Measurements from ENCODE around the gene GRWD1.

The GRWD1 gene

DNA sequence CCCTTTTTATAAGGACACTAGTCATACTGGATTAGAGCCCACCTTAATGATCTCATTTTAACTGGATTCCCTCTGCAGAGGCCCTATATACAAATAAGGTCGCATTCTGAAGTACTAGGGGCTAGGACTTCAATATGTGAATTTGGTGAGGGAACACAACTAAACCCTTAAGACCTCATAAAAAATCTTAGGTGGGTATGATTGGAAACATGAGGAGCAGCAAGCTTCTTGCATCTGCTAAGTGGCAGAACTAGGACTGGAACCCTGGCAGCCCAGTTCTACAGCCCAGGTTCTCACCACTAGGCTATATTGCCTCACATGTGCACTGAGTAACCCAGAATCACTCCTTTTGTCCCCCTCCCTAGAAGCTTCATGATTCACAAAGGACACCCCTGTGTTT lies 17.1 kb upstream of the GRWD1 start:
- DNase-seq: no peak

GRCh38 chr19:48433337-48433736 lies 12.4 kb upstream of the GRWD1 start:
- DNase-seq: no peak

DNA sequence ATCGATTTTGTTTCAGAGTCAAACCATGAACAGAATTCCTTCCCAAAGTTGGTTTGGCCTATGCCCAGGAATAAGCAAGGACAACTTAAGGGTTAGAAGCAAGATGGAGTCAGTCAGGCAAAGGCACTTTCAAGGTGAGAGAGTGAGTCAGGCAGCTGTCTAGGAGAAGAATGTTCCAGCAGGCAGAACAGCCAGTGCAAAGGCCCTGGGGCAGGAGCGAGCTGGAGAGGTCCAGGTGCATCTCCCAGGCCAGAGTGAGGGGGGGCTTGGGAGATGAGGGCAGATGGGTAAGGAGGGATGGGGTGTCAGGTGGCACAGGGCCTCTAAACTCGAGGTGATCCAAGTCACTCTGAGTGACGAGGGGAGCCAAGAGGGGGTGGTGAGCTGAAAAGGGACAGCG lies 9.2 kb upstream of the GRWD1 start:
- no peak for DNase-seq

DNA sequence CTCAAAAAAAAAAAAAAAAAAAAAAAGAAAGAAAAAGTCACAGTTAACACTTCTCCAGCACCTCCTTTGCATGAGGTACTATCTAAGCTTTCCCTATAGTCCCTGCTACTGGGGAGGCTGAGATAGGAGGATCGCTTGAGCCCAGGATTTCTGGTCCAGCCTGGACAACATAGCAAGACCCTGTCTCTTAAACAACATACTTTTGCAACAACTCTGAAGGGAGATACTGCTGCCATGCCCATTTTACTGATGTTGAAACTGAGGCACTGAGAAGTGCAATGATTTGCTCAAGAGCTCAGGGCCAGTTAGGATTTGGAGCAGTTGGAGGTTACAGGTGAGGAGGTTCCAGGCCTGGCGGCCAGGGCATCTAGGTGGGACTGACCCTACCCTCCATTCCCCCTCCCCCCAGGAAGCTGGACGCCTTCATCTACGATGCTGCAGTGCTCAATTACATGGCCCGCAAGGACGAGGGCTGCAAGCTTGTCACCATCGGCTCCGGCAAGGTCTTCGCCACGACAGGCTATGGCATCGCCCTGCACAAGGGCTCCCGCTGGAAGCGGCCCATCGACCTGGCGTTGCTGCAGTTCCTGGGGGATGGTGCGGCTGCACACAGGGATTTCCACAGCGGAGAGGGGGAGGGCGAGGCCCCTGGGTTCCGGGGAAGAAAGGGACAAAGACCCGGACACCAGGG lies 4.3 kb upstream of the GRWD1 start:
- no peak for DNase-seq

- no peak for DNase-seq
Observed at GRCh38 chr19:48442116-48443035, 3.4 kb upstream of the GRWD1 start.

- no peak for DNase-seq
Observed at GRCh38 chr19:48443256-48443655, 2.5 kb upstream of the GRWD1 start.

GRCh38 chr19:48443731-48444128 lies 2.1 kb upstream of the GRWD1 start:
- DNase-seq: no peak

DNA sequence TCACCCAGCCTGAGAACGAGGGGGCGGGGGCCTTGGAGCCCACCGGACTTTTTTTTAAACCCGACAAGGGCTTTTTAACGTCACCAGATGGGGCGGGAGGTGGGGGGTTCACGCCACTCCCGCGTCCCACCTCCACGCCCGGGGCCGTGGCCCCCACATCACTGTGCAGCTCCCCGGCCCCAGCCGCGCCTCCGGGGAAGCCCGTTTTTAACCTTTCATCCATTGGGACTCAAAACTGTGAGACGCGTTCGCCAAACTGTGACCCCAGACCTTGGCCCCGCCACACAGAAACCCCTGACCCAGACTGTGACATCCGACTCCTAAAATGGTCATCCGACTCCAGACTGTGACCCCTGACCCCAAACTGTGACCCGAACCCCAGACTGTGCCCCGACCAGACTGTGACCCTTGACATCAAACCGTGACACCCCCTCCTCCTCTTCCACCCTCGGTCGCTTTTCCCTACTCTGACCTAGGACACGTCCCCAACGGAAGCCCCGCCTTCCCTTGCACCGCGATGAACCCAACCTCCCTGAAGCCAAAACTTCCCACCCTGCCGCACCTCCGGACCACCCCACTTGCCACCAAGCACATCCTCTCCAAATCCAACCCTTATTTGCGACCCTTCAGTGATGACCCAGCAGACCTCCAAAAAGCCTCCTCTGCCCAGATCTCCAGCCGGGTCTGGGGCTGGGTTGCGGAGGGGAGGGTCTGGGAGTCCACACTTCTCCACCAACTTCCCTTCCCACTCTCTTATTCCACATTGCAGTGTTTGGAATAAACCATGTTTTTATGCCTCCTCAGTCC lies 1.5 kb upstream of the GRWD1 start:
- no peak for DNase-seq

- DNase-seq: no peak
Observed at GRCh38 chr19:48444936-48445200, 915 bp upstream of the GRWD1 start.

GRCh38 chr19:48445256-48445605 lies 552 bp upstream of the GRWD1 start:
- peak; percentile 13 for DNase-seq

DNA sequence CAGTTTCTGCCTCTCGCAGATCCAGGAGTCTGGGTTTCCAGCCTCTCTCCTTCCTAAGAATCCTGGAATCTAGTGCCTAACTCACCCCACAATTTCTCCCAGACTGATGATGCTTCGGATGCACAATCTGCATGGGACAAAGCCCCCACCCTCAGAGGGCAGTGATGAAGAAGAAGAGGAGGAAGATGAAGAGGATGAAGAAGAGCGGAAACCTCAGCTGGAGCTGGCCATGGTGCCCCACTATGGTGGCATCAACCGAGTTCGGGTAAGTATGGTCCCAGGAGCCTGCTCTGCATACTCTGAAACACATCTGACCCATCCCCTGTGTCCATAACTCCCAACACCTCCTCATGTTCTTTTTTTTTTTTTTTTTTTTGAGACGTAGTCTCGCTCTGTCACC lies 796 bp downstream of the GRWD1 start:
- DNase-seq: no peak

- DNase-seq: no peak
Observed at GRCh38 chr19:48448563-48448962, 2.8 kb downstream of the GRWD1 start.

DNA sequence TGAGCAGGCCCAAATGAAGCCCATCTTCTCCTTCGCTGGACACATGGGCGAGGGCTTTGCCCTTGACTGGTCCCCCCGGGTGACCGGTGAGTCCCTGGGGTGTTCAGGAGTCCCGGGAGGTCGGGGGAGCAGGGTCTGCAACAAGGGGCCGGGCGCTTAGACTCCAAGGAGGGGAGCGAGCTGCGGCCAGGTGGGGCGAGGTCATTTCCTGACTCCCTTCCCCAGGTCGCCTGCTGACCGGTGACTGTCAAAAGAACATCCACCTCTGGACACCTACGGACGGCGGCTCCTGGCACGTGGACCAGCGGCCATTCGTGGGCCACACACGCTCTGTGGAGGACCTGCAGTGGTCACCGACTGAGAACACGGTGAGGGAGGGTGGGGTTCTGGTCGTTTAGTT lies 4.7 kb downstream of the GRWD1 start:
- DNase-seq: no peak

- DNase-seq: no peak
Observed at GRCh38 chr19:48450863-48451262, 5.1 kb downstream of the GRWD1 start.

DNA sequence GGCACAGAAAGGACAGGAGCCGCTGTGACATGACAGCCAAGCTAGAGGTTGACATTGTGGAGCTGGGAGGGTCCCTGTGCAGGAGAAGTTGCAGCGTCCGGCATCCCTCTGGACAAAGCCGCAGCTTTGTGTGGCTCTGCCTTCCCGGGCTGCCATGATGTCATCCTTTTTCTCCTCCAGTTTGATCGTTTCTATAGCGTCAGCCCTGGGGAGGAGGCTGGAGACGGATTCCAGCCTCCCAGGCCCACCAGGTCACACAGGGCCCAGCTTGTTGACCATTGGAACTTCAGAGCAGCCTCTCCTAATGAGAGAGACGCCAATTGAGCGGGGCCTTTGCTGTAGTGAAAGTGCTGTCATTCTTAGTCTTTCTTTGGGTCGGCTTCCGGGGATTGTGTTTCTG lies 5.8 kb downstream of the GRWD1 start:
- DNase-seq: no peak

GRCh38 chr19:48452289-48453190 lies 6.8 kb downstream of the GRWD1 start:
- DNase-seq: no peak

- DNase-seq: no peak
Observed at GRCh38 chr19:48454150-48454730, 8.5 kb downstream of the GRWD1 start.

GRCh38 chr19:48455171-48455907 lies 9.6 kb downstream of the GRWD1 start, which contains the start of gene KCNJ14:
Gene KCNJ14, plus strand, starts transcription at chr19:48455574. Its CDS starts 6,151 bp downstream, at chr19:48461725.
- no peak for DNase-seq

DNA sequence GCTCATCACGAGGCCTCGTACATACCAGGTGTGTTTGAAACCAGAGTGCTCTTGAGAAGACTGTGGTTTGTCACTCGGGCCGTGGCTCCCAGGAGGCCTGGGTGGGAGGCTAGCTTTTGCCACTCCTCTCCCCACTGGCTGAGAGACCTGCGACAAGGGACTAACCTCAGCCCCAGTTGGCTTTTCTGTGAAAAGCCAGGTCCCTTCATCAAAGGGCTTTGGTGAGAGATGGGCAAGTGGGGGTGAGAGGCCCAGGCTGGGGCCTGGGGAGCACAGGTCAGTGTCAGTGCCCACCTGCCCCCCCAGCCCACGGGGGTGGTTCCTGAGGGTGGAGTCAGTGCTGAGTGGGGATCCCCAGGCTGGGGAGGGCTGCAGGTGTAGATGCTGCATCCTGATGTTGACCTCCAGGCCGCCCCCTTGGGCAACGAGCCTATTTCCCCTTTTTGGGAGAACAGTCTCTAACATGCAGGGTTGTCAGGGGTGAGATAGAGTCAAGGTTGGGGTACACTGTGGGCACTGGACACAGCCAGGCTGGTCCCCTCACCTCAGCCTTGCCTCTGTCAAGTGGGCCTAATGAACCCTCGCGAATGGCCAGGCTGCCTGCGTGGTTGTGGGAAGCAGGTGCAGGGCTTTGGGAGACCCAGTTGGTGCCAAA lies 10.3 kb downstream of the GRWD1 start:
- no peak for DNase-seq

DNA sequence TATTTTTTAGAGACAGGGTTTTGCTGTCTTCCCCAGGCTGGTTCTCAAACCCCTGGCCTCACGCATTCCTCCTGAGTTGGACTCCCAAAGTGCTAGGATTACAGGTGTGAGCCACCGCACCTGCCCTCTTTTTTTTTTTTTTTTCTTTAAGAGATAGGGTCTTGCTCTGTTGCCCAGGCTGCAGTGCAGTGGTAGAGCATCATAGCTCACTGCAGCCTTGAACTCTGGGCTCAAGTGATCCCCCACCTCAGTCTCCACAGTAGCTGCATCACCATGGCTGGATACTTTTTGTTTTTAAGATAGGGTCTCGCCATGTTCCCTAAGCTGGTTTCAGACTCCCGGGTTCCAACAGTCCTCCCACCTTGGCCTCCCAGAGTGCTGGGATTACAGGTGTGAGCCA lies 11.1 kb downstream of the GRWD1 start:
- no peak for DNase-seq

DNA sequence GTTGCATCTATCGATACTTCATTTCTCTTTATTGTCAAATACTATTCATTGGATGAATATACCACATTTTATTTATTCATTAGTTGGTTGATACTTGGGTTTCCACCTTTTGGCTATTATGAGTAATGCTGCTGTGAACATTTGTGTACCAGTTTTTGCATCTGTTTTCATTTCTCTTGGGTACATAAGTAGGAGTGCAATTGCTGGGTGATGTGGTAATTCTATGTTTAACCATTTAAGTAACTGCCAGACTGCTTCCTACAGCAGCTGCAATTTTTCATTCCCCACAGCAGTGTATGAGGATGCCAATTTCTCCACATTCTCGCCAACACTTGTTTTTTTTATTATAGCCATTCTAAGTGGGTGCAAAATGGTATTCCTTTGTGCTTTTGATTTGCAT lies 12.2 kb downstream of the GRWD1 start:
- no peak for DNase-seq

Measured in activated naive CD4-positive, alpha-beta T cell treated with Interleukin-2 at 50 U/mL for 16 hours (primary cell).